HFF-Myc (cell line): Measurements from ENCODE around the gene UBE2D2.
A peak's percentile ranks its signal among the peaks of the same experiment; 100 is the strongest.

Experiments
- DNase-seq: peaks from one replicate; pipeline ENCODE4 v3.0.0-alpha.2; 2011; ENCODE audit warnings: low read depth; ENCODE audit errors: extremely low read depth
- H3K4me3 ChIP-seq: replicated peaks from 2 replicates; pipeline ENCODE4 v1.5.1; 2011; ENCODE audit warnings: low read depth, mild to moderate bottlenecking, control low read depth, low read length
- TF ChIP-seq, protein P1 (sequence below): IDR thresholded peaks from 2 replicates; pipeline ENCODE4 v1.5.1; 2012; ENCODE audit warnings: mild to moderate bottlenecking, low read depth, low read length, control low read depth; ENCODE audit errors: missing control alignments

Gene UBE2D2

DNA sequence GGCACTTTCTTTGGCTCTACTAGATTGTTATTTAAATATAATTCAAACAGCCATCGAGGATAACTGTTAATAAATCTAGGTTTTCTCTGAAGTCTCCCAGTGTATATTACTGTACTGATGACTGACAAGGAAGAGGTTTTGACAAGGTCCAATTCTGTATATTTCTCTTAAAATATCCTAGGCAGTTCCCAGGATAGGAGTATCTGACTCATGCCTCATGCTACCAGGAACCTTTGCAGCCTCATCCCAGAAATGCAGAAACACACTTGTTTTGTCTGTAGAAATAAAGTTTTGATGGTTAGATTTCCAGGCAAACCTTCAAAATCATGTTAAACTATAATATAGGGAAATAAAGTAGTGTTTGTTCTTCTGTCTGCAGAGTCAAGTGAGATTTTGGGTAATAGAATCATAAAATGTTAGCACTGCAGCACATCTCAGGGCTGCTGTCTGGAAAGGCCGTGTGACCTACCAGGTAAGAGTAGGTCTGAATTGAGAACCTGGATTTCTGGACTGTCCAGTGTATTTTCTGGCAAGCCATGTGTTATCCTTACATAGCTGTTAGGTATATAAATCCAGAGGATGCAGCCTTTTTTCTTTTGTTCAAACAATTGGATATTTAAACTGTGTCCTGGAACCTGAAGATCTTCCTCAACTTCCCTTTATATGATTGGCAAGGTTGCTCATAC lies 8.3 kb downstream of the UBE2D2 start:
- H3K4me3 ChIP-seq = no peak overlapping the region
- TF ChIP-seq, protein P1, sequence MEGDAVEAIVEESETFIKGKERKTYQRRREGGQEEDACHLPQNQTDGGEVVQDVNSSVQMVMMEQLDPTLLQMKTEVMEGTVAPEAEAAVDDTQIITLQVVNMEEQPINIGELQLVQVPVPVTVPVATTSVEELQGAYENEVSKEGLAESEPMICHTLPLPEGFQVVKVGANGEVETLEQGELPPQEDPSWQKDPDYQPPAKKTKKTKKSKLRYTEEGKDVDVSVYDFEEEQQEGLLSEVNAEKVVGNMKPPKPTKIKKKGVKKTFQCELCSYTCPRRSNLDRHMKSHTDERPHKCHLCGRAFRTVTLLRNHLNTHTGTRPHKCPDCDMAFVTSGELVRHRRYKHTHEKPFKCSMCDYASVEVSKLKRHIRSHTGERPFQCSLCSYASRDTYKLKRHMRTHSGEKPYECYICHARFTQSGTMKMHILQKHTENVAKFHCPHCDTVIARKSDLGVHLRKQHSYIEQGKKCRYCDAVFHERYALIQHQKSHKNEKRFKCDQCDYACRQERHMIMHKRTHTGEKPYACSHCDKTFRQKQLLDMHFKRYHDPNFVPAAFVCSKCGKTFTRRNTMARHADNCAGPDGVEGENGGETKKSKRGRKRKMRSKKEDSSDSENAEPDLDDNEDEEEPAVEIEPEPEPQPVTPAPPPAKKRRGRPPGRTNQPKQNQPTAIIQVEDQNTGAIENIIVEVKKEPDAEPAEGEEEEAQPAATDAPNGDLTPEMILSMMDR = no peak
- no peak for DNase-seq

DNA sequence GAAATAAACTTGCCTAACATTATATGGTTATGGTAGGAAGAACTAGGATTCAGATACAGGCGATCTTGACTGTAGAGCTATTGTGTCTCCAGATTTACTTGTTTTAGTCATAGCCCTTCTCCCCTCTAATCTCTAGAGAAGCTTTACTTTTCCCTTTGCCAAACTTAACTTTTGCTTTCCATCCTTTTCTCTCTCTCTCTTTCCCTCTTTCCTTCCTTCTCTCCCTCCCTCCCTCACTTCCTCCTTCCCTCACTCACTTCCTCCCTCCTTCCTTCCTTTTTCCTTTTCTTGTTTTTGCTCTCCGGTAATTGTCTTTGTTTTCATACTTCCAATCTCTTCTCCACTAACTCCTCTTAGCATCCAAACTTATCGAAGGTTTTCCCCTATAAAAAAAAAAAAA lies 10.4 kb downstream of the UBE2D2 start:
- DNase-seq = no peak
- TF ChIP-seq, protein P1 = no peak

DNA sequence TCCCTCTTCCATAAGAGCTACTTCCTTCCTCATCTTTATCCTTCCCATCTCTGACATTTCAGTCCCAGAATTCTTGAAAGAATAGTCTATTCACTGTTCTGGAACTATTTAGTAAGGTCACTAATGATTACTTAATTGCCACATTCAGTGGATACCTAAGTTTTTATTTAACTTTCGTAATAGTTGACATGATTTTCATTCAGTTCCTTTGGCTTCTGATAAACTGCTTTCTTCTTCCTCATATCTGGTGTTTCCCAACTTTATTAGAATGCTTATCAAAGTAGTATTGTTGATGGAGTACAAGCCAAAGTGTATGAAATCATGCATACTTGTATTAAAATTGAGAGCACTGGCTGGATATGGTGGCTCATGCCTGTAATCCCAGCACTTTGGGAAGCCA lies 10.8 kb downstream of the UBE2D2 start:
- no peak overlapping the region for H3K4me3 ChIP-seq
- DNase-seq = no peak
- TF ChIP-seq, protein P1 = no peak

More for the DNA sequence above, 10.4 kb downstream of the UBE2D2 start:
- H3K4me3 ChIP-seq = no peak overlapping the region

DNA sequence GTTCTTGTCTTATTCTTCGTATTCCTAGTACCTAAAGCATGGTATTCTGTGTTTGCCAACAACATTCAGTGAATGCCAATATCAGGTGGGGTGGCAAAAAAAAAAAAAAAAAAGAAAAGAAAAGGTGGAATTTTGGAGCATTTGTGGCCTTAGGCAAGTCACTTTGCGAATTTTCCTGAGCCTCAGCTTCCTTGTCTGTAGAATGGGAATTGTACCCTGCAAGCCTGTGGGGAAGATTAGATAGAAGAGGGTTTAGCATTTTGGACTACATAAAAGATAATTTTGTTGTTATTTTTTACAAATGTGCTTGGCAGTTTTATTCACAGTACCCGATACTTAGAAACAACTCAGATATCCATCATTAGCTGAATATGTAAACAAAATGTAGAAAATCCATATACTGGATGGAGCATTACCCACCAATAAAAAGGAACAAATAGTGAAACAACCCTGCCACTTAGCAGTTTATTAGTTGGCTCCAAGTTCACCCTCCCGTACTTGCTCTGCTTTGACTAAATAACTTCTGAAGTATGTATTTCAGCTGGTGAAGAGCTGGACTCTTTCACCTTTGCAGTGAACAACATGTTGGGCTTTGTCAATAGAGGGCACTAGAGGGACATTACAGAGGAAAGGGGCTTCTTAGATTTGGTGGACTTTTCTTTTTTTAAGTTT lies 13.6 kb downstream of the UBE2D2 start:
- TF ChIP-seq, protein P1 = peak; percentile 63
- H3K4me3 ChIP-seq = no peak overlapping the region
- DNase-seq = no peak

DNA sequence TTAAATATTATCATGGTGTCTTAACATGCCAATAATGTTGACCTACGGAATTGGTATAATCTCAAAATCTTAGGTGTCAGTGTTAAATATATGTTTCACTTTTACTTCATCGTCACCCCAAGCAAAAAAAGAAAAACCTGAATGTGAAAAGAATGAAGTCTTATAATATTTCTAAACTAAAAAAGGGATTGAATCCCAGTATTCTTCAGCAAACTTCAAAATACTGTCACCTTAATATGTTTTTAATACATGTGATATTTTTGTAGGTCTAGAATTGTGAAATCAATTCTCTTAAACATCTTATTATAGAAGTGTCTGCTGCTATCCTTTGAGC lies 14.1 kb downstream of the UBE2D2 start:
- TF ChIP-seq, protein P1 = no peak
- H3K4me3 ChIP-seq = no peak overlapping the region
- no peak for DNase-seq

DNA sequence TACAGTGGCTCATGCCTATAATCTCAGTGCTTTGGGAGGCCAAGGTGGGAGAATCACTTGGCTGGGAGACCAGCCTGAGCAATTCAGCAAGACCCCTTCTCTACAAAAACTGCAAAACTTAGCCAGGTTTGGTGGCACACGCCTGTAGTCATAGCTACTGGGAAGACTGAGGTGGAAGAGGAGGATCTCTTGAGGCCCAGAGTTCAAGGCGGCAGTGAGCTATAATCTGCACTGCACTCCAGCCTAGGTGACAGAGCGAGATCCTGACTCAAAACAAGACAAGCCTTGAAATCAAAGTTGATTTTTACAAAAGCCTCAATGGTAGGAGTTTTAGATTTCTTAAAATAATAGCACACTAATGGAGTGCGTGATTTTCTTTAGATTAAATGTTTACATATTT lies 14.6 kb downstream of the UBE2D2 start:
- TF ChIP-seq, protein P1 = no peak
- H3K4me3 ChIP-seq = no peak overlapping the region
- DNase-seq = no peak
